Gastrocnemius medialis (tissue), 4 donors: ENCODE results near the gene EGR4. TPM values are rescaled to one million over a fixed set of nuclear protein-coding genes. Genes with fewer than 3 reads are reported as not detected.

ENCODE experiments used
- ATAC-seq, 2 donors: fragments of 150-250 bp; one replicate each; pipeline ENCODE4 v1.9.1; 2016
- DNase-seq, 2 donors: peaks; one replicate each; pipeline ENCODE4 v3.0.0-alpha.2; 2019
- H3K27ac ChIP-seq, 4 donors: fragments of 200-600 bp; sonication (generic); 1 replicate in 1 of 4; 2 replicates in 3 of 4; pipeline ENCODE4 v1.5.1; 2016 to 2018; ENCODE audit warnings: mild to moderate bottlenecking in 2 of 4, moderate library complexity in 1 of 4
- H3K27me3 ChIP-seq, 3 donors: fragments of 200-600 bp; sonication (generic) in 2 of 3; 1 replicate in 1 of 3; 2 replicates in 2 of 3; pipeline versions ENCODE4 v1.5.1 to v1.6.0; 2016 to 2019; ENCODE audit warnings: mild to moderate bottlenecking in 1 of 3, moderate library complexity in 1 of 3
- H3K36me3 ChIP-seq, 2 donors: fragments of 200-600 bp; sonication (generic) in 1 of 2; one replicate each; pipeline ENCODE4 v1.5.1; 2017 to 2018
- H3K4me1 ChIP-seq, 2 donors: fragments of 200-600 bp; sonication (generic) in 1 of 2; one replicate each; pipeline ENCODE4 v1.5.1; 2016 to 2017; ENCODE audit warnings: mild to moderate bottlenecking in 2 of 2
- H3K4me3 ChIP-seq, 4 donors: fragments of 200-600 bp; sonication (generic) in 3 of 4; 1 replicate in 1 of 4; 2 replicates in 3 of 4; pipeline ENCODE4 v1.5.1; 2016 to 2019; ENCODE audit warnings: mild to moderate bottlenecking in 2 of 4
- H3K9me3 ChIP-seq, 3 donors: fragments of 200-600 bp; sonication (generic) in 2 of 3; 1 replicate in 1 of 3; 2 replicates in 2 of 3; pipeline ENCODE4 v1.5.1; 2016 to 2019
- POLR2A ChIP-seq, 2 donors: fragments of 450-650 bp; IDR thresholded peaks; one replicate each; pipeline ENCODE4 v1.6.1; 2017; ENCODE audit warnings: antibody characterized with exemption in 2 of 2, mild to moderate bottlenecking in 2 of 2, moderate library complexity in 2 of 2
- in situ Hi-C, 4 donors: fragments of 200-750 bp; cut with MboI; loops; one replicate each; pipeline versions ENCODE4 v1.15.0 to v1.8.0; 2017; ENCODE audit warnings: low sequenced_read_pairs in 4 of 4
- intact Hi-C: fragments of 100-400 bp; cut with DNase I; formaldehyde crosslinking; loops from one replicate; pipeline ENCODE4 v1.15.1; 2023; ENCODE audit warnings: low total_unique reads
- total RNA-seq, 4 donors: library from RNA; depleted of rRNA; stranded (reverse); fragments of >200 nt; gene quantifications; one replicate each; pipeline versions ENCODE4 v1.1.0 to v1.2.3, GENCODE V29; 2016
- TF ChIP-seq, protein P1 (sequence below), 5 experiments: fragments of 450-650 bp in 3 of 5; fragments of 200-600 bp in 2 of 5; sonication (generic) in 2 of 5; IDR thresholded peaks in 4 of 5; conservative IDR thresholded peaks in 1 of 5; 1 replicate in 4 of 5; 2 replicates in 1 of 5; pipeline ENCODE4 v1.5.1; 2016 to 2019; ENCODE audit warnings: antibody characterized with exemption in 5 of 5, mild to moderate bottlenecking in 3 of 5, moderate library complexity in 3 of 5

EGR4 gene
- total RNA-seq, 4 donors from 2014 or later, result not detected

DNA sequence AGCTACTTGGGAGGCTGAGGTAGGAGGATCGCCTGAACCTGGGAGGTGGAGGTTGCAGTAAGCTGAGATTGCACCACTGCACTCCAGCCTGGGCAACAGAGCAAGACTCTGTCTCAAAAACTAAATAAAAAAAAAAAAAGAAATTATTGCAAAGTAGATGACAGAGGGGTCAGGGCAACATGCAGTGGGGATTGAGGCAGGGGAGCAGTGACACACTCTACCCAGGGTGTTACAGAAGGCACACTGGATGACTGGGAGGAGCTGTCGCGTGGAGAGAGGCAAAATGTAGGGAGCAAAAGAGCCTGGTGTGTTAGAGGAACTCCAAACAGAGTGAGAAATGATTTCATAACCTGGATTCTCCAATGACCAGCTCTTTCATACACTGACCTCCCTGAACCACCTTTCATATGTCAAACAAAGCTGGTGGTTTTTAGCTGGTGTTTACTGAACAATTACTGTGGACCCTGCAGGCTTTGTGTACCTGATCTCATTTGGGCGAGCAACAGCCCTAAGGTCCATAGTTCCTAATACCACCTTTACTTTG, 31.2 kb downstream of the EGR4 start:
- H3K4me1 ChIP-seq, result no peaks in the 10 kb centered on the region
- H3K27ac ChIP-seq, result no peak overlapping the region
- H3K27me3 ChIP-seq, result peaks cover 11 to 17% (median 15%) of the 10 kb centered on the region in 3 donors
- no peaks in the 10 kb centered on the region for H3K36me3 ChIP-seq
- in situ Hi-C loops, result no loop called here
- H3K4me3 ChIP-seq, result no peak overlapping the region
- ATAC-seq (no peak), DNase-seq (no peak)
- H3K9me3 ChIP-seq, result no peaks in the 10 kb centered on the region
- intact Hi-C loops, result no loop called here
- TF ChIP-seq POLR2A (IDR thresholded peaks at IDR 0.05), result no peak
- TF ChIP-seq, protein P1, sequence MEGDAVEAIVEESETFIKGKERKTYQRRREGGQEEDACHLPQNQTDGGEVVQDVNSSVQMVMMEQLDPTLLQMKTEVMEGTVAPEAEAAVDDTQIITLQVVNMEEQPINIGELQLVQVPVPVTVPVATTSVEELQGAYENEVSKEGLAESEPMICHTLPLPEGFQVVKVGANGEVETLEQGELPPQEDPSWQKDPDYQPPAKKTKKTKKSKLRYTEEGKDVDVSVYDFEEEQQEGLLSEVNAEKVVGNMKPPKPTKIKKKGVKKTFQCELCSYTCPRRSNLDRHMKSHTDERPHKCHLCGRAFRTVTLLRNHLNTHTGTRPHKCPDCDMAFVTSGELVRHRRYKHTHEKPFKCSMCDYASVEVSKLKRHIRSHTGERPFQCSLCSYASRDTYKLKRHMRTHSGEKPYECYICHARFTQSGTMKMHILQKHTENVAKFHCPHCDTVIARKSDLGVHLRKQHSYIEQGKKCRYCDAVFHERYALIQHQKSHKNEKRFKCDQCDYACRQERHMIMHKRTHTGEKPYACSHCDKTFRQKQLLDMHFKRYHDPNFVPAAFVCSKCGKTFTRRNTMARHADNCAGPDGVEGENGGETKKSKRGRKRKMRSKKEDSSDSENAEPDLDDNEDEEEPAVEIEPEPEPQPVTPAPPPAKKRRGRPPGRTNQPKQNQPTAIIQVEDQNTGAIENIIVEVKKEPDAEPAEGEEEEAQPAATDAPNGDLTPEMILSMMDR (IDR thresholded peaks at IDR 0.05 in 4 of 5, conservative IDR thresholded peaks at IDR 0.05 in 1 of 5), result no peak

DNA sequence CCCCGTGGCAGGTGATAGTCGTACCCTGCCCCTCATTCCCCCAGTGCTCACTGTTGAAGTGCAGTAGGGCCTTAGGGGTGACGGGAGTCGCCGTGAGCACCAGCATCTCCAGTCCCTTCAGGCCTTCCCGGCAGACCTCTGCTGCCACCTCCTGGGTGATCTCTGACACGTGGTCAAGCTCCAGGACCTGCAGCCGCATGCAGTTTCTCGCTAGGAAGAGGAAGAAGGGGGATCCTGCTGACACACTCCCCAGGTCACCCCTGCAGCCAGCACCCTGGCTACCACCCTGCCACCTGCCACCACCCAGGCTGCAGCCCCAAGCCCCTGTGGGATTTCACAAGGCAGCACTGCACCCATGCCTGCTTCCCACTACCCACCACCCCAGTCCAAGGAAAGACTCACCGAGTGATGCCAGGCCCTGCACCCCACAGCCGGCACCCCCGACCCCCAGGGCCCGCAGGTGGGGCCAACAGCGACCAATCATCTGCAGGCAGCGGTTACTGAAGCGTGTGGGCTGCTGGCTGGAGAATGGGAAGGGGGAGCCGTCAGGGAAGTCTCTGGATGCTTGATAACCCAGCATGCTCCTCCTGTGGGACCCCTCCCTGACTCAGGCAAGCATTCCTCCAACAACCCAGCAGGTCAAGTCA, 32.9 kb downstream of the EGR4 start:
- Histone ChIP-seq H3K27me3 (no peaks in the 10 kb centered on the region), H3K27ac (no peak overlapping the region)

DNA sequence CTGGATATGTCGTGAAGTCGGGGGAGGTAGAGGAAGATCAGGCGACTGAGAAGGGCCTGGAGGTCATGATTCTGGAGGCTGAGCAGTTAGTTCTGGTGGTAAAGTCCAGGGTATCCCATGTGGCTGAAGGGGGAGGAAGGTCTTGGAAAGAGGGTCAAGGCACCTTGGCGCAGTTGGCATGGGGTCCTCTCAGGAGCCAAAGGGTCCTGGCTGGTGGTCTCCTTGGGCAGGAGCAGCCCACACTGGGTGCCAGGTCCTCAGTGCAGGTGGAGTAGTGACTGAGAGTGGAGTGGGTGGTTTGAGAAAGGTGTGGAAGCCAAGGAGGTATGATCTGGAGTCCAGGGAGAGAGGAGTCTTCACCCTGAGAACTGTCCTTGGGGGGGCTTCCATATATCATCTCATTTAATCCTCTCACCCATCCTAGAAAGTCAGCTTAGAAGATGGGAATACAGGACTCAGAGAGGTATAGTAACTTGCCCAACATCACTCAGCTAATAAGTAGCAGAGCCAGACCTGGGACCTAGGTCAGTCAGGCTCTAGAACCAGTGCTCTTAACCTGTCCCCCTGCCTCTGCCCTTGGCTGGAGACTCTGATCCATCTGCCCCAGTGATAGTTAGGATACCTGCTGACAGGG, 33.5 kb downstream of the EGR4 start:
- no peak for ATAC-seq
- in situ Hi-C loops, result no loop called here
- H3K4me1 ChIP-seq, result no peaks in the 10 kb centered on the region
- H3K27ac ChIP-seq, result no peak overlapping the region
- intact Hi-C loops, result no loop called here
- no peaks in the 10 kb centered on the region for H3K9me3 ChIP-seq
- no peaks in the 10 kb centered on the region for H3K27me3 ChIP-seq
- H3K36me3 ChIP-seq, result peaks cover 0 to 2% of the 10 kb centered on the region in 2 donors
- TF ChIP-seq POLR2A (IDR thresholded peaks at IDR 0.05), result no peak
- TF ChIP-seq, protein P1 (IDR thresholded peaks at IDR 0.05 in 4 of 5, conservative IDR thresholded peaks at IDR 0.05 in 1 of 5), result no peak
- H3K4me3 ChIP-seq, result no peak overlapping the region
- DNase-seq, result no peak

More for the DNA sequence above, 32.9 kb downstream of the EGR4 start:
- DNase-seq (peak in 1 of 2 donors; percentile 25), ATAC-seq (peak; percentile 32 to 77)
- no peak for TF ChIP-seq POLR2A (IDR thresholded peaks at IDR 0.05)
- TF ChIP-seq, protein P1 (IDR thresholded peaks at IDR 0.05 in 4 of 5, conservative IDR thresholded peaks at IDR 0.05 in 1 of 5), result peak in 3 of 5 experiments; percentile 12 to 51 (median 35)
- no peaks in the 10 kb centered on the region for H3K9me3 ChIP-seq
- H3K4me1 ChIP-seq, result no peaks in the 10 kb centered on the region
- H3K36me3 ChIP-seq, result no peaks in the 10 kb centered on the region
- no peak overlapping the region for H3K4me3 ChIP-seq
- intact Hi-C loops, result no loop called here
- in situ Hi-C loops, result no loop called here

DNA sequence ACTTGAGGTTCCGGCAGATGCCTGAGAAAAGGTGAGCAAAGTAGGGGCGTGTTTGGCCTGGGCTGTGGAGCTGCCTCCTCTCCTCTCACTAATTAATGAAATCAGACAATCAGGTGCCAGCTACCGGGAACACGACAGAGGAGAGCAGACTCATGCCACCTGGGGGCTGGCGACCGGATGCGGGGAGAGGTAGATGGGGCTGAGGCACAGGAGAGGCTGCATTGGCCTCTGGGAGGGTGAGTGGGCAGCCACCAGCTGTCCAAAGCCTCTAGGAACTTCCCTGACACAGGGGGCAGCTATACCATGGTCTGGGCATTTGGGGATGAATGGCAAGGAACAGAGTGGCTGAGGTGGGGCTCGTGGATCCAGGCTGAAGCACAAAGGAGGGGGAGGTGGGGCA, 34.1 kb downstream of the EGR4 start:
- H3K36me3 ChIP-seq, result peaks cover 0 to 8% of the 10 kb centered on the region in 2 donors
- ATAC-seq, result no peak
- no peak overlapping the region for H3K4me3 ChIP-seq
- in situ Hi-C loops, result no loop called here
- no peak overlapping the region for H3K27ac ChIP-seq
- intact Hi-C loops, result no loop called here
- H3K4me1 ChIP-seq, result no peaks in the 10 kb centered on the region
- TF ChIP-seq POLR2A (IDR thresholded peaks at IDR 0.05), result no peak
- TF ChIP-seq, protein P1 (IDR thresholded peaks at IDR 0.05 in 4 of 5, conservative IDR thresholded peaks at IDR 0.05 in 1 of 5), result no peak
- no peaks in the 10 kb centered on the region for H3K27me3 ChIP-seq
- no peaks in the 10 kb centered on the region for H3K9me3 ChIP-seq
- DNase-seq, result no peak
